ENCODE data around the gene CCL8. TPM values are rescaled to one million over a fixed set of nuclear protein-coding genes. Genes with fewer than 3 reads are reported as not detected.

CCL8 gene
- total RNA-seq, 1 donor from 2014 or later: not detected

DNA sequence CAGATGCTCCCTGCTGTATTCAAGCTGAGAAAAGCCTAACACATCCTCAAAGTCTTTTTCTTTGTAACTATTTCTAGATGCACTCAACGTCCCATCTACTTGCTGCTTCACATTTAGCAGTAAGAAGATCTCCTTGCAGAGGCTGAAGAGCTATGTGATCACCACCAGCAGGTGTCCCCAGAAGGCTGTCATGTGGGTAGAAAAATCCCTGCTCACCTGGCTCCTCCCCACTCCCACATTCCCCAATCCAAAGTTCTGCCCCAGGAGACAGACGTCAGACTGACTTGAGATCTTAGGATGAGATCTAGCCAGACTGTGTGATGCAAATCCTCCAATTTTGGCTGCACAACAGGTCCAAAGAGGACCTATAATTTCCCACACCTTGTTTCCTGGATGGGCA, 38.2 kb downstream of the CCL8 start:
- TF ChIP-seq, protein P1, sequence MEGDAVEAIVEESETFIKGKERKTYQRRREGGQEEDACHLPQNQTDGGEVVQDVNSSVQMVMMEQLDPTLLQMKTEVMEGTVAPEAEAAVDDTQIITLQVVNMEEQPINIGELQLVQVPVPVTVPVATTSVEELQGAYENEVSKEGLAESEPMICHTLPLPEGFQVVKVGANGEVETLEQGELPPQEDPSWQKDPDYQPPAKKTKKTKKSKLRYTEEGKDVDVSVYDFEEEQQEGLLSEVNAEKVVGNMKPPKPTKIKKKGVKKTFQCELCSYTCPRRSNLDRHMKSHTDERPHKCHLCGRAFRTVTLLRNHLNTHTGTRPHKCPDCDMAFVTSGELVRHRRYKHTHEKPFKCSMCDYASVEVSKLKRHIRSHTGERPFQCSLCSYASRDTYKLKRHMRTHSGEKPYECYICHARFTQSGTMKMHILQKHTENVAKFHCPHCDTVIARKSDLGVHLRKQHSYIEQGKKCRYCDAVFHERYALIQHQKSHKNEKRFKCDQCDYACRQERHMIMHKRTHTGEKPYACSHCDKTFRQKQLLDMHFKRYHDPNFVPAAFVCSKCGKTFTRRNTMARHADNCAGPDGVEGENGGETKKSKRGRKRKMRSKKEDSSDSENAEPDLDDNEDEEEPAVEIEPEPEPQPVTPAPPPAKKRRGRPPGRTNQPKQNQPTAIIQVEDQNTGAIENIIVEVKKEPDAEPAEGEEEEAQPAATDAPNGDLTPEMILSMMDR (IDR thresholded peaks at IDR 0.05): no peak
- Mint-ChIP-seq H3K27ac (ENCODE audit: unreplicated experiment) (no peak overlapping the region), H3K9me3 (ENCODE audit: low read depth) (peaks cover 6% of the 10 kb centered on the region), H3K36me3 (ENCODE audit: low read depth) (no peaks in the 10 kb centered on the region), H3K4me3 (ENCODE audit: unreplicated experiment) (no peak overlapping the region), H3K27me3 (ENCODE audit: low read depth) (peaks cover 7% of the 10 kb centered on the region), H3K4me1 (ENCODE audit: low read depth) (no peaks in the 10 kb centered on the region)
- no peak for DNase-seq (ENCODE audit: low spot score)

DNA sequence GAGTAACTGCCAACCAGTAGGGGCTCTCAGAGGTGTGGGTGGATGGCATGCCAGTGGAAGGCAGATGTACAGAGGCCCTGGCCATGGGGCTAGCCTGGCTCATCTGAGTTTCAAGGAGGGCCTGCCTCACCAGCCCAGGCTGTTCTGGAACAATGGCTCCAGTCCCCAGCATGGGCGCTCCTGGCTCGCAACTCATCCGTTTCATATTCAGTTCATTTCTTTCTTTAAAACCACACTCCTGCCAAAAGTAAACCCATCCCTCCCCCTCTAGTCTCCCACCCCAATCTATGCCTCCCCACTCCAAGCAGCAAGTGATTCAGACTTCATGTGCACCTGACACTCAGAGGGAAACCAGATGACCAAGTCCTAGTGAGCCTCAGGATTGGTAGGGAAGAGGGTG, 39.4 kb downstream of the CCL8 start:
- H3K4me1 Mint-ChIP-seq (ENCODE audit: low read depth): no peaks in the 10 kb centered on the region
- peaks cover 16% of the 10 kb centered on the region for H3K27me3 Mint-ChIP-seq (ENCODE audit: low read depth)
- DNase-seq (ENCODE audit: low spot score): no peak
- no peaks in the 10 kb centered on the region for H3K36me3 Mint-ChIP-seq (ENCODE audit: low read depth)
- H3K27ac Mint-ChIP-seq (ENCODE audit: unreplicated experiment): no peak overlapping the region
- H3K4me3 Mint-ChIP-seq (ENCODE audit: unreplicated experiment): no peak overlapping the region
- TF ChIP-seq, protein P1 (IDR thresholded peaks at IDR 0.05): no peak
- peaks cover 4% of the 10 kb centered on the region for H3K9me3 Mint-ChIP-seq (ENCODE audit: low read depth)

DNA sequence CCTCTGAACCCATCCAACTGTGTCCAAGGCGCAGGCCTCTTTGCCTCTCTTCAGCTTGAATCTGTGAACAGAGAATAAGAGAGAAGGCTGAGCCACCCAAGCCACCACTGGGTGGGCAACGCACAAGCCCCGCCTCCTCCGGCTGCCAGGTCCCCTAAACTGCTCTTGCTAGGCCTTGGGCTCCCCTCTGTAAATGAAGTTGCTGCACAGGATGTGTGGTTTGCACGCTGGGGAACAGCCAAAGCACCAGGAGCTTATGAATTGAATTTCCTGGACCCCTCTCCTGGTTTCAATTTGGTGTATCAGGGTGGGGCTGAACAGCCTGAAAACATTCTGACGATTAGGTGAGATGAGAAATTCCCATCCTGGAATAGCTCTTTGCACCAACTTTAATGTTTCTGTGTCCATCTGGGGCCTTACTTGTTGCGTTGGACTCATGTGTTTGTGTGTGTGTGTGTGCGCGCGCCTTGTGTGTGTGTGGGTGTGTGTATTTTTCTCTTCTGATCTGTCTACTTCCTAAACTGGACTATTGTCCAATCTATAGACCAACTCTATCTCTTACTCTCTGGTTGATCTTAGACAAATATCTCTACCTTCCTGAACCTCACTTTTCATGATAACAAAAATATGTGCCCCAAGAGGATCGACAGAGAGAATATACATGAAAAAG, 41.5 kb downstream of the CCL8 start:
- no peaks in the 10 kb centered on the region for H3K36me3 Mint-ChIP-seq (ENCODE audit: low read depth)
- H3K4me3 Mint-ChIP-seq (ENCODE audit: unreplicated experiment): no peak overlapping the region
- TF ChIP-seq, protein P1 (IDR thresholded peaks at IDR 0.05): no peak
- H3K27me3 Mint-ChIP-seq (ENCODE audit: low read depth): peaks cover 34% of the 10 kb centered on the region
- H3K9me3 Mint-ChIP-seq (ENCODE audit: low read depth): no peaks in the 10 kb centered on the region
- H3K27ac Mint-ChIP-seq (ENCODE audit: unreplicated experiment): no peak overlapping the region
- no peaks in the 10 kb centered on the region for H3K4me1 Mint-ChIP-seq (ENCODE audit: low read depth)
- no peak for DNase-seq (ENCODE audit: low spot score)

DNA sequence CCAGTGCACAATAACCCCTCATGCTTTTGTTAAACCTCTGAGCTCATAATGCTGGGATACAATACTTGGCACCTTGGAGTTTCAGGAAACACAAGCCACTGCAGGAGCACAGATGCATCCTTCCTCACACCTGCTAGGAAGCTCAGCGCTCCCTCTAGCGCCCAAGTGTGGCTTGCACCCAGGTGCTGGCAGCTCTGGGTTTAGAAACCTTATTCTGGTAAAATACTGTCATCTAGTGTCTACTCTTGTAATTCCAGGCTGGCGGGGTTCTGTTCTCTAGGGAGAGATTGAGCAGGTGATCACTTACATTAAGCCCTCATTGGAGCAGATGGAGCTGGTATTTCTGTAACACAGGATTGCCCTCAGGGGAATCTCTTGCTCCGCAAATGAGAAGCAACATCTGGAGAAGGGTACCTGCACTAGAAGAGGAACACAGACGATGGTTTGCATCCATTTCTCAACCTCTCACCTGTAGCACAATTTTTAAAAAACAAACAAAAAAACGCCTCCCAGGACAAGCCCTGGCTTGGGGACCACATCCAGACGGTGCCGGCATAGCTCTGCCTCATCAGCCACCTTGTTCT, 42.3 kb downstream of the CCL8 start:
- no peaks in the 10 kb centered on the region for H3K9me3 Mint-ChIP-seq (ENCODE audit: low read depth)
- no peak overlapping the region for H3K4me3 Mint-ChIP-seq (ENCODE audit: unreplicated experiment)
- DNase-seq (ENCODE audit: low spot score): no peak
- peaks cover 39% of the 10 kb centered on the region for H3K27me3 Mint-ChIP-seq (ENCODE audit: low read depth)
- TF ChIP-seq, protein P1 (IDR thresholded peaks at IDR 0.05): peak; percentile 100
- H3K36me3 Mint-ChIP-seq (ENCODE audit: low read depth): no peaks in the 10 kb centered on the region
- H3K4me1 Mint-ChIP-seq (ENCODE audit: low read depth): no peaks in the 10 kb centered on the region
- no peak overlapping the region for H3K27ac Mint-ChIP-seq (ENCODE audit: unreplicated experiment)

DNA sequence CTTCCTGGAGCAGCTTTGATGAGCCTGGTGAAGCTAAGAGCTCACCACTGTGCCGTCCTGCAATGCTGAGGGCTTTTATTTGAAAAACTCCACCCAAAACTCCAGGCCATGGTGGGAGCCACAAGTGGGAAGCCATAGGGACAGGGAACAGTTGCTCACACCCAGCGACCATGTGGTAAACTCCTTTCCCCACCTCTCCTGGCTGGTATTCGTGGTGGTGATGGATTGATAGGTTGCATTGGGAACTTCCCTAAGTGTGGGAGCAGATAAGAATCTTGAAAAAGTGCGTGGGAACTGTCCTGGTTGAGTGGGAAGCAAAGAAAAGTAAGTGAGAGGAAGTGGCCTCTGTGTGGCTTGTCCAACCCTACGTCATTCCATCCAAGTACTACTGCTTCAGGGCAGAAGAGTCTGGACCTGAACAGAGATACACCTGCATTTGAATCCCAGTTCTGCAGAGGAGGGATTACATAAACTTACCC, 44.0 kb downstream of the CCL8 start, which contains the start of gene CCL1:
CCL1 (minus strand) TSS at position 51 of the 479 bp plus-strand sequence. CDS start 72 bp downstream, outside the sequence.
- Mint-ChIP-seq H3K27ac (ENCODE audit: unreplicated experiment) (no peak within 1 kb of the TSS), H3K9me3 (ENCODE audit: low read depth) (no peaks in the 10 kb centered on the region), H3K36me3 (ENCODE audit: low read depth) (no peaks in the 10 kb centered on the region), H3K27me3 (ENCODE audit: low read depth) (peaks cover 50% of the 10 kb centered on the region), H3K4me1 (ENCODE audit: low read depth) (no peaks in the 10 kb centered on the region), H3K4me3 (ENCODE audit: unreplicated experiment) (no peak within 1 kb of the TSS)
- TF ChIP-seq, protein P1 (IDR thresholded peaks at IDR 0.05): no peak
- no peak for DNase-seq (ENCODE audit: low spot score)

Data from chondrocyte (in vitro differentiated cells).